Astrocyte of the cerebellum (primary cell): Measurements from ENCODE around the gene HLX.

Source experiments
- DNase-seq: peaks from one replicate; pipeline ENCODE4 v3.0.0-alpha.2; 2011; ENCODE audit warnings: low read depth
- H3K4me3 ChIP-seq: 2 replicates; pipeline ENCODE4 v1.5.1; 2011; ENCODE audit warnings: mild to moderate bottlenecking, low read depth, low read length, moderate library complexity
- CTCF ChIP-seq: IDR thresholded peaks from 2 replicates; pipeline ENCODE4 v1.5.1; 2012; ENCODE audit warnings: low read length, low read depth, moderate library complexity, mild to moderate bottlenecking; ENCODE audit errors: missing control alignments
- in situ Hi-C: cut with HindIII; loops from 2 replicates; pipeline ENCODE4 v1.10.0; 2017; ENCODE audit warnings: low sequenced_read_pairs

Gene HLX

DNA sequence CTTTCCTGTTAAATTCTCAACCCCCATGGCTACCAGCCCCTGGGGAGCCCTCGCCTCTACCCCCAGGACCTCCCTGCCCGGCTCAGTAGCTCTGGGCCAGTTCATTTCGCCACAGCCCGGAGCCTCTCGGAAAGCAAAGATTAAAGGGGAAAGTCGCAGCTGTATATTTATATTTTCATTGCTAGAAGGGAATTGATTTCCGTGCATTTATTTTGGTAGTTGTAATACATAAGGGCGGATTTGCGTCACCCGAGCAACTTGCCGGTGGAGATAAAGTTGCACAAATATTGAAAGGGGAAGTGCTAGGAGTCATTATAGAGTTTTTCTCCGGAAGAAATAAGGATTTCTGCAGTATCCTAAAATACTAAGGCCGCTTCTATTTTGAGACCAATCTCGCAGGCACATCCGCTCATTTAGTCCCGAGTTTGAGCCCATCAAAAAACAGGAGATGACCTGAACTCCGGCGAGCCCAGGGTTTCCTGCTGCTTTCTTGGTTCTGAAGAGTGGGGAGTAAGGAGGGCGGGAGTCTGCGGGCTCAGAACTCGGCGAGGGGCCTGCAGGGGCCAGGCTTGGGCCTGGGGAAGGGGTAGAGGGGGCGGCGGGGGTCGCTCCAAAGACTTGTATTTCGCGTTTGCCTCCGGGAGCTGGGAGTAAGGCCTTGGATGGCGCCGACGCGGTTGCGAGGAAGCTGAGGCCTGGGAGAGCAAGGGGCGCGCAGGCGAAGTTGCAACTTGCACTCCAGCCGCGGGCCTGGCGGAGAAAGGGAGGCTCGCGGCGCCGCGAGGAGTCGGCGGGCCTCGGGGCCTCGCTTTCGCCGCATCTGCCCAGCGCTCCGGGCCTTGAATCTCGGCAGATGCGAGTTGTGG is 2.5 kb upstream of the HLX start:
- no peak for DNase-seq
- in situ Hi-C loops, result no loop called here
- no peak for TF ChIP-seq CTCF
- peak overlapping the region; percentile 4 for H3K4me3 ChIP-seq

- no peak for DNase-seq
- TF ChIP-seq CTCF, result no peak
- peak overlapping the region; percentile 4 for H3K4me3 ChIP-seq
- in situ Hi-C loops, result no loop called here
Observed at GRCh38 chr1:220877377-220878095, 1.7 kb upstream of the HLX start.

DNA sequence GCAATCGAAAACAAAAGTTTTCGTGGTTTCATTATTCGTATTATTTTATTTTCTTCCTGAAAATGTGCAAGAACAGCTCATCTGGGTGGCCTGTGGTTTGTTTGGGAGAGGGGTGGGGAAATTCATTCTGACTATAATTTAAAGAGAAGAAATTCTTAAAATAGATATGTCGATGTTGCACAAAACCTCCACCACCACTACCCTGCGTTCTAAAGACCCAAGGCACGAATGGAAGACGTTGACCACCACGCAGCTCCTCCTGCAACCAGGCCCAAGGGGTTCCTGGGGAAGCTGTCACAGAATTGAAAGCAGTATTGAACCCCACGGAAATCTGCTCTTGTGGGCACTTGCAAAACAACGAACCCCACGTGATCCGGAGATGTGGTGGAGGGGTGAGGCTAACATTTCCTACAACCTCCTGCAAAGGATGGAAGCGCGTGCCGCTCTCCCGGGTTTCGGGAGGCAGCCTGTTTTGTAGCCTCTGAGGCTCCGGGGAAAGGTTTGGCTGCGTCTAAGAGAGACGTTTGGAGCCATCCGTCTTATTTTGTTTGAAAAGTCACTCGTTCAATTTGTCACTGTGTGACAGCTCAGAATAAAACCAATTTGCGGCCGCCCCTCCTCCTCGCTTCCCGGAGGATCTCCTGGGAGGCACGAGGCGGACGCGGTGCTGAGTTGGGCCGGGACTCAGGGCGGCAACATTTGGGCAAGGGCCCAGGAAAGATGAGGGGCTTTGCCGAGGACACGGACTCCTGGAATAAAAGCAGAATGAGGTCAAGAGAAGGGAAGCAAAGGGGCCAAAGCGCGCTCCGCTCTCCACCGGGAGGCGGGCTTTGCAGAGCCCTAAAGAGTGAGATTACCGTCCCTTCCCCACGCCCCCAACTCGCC is 810 bp upstream of the HLX start:
- in situ Hi-C loops, result no loop called here
- TF ChIP-seq CTCF, result no peak
- DNase-seq, result no peak
- H3K4me3 ChIP-seq, result peak overlapping the region; percentile 53

DNA sequence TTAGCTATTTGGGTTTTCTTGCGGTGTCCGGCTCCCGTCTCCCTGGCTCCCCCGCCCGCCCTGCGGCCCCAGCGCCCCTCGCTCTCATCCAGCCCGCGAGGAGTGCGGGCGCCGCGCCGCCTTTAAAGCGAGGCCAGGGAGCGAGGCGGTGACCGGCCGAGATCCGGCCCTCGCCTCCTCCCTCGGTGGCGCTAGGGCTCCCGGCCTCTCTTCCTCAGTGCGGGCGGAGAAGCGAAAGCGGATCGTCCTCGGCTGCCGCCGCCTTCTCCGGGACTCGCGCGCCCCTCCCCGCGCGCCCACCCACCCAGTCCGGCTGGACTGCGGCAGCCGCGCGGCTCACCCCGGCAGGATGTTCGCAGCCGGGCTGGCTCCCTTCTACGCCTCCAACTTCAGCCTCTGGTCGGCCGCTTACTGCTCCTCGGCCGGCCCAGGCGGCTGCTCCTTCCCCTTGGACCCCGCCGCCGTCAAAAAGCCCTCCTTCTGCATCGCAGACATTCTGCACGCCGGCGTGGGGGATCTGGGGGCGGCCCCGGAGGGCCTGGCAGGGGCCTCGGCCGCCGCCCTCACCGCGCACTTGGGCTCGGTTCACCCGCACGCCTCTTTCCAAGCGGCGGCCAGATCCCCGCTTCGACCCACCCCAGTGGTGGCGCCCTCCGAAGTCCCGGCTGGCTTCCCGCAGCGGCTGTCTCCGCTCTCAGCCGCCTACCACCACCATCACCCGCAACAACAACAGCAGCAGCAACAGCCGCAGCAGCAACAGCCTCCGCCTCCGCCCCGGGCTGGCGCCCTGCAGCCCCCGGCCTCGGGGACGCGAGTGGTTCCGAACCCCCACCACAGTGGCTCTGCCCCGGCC is 492 bp downstream of the HLX start:
- in situ Hi-C loops, result loop anchor here (10.0 kb wide), 1 partner anchor 555 kb away; no protein-coding TSS in a partner anchor
- DNase-seq, result no peak

DNA sequence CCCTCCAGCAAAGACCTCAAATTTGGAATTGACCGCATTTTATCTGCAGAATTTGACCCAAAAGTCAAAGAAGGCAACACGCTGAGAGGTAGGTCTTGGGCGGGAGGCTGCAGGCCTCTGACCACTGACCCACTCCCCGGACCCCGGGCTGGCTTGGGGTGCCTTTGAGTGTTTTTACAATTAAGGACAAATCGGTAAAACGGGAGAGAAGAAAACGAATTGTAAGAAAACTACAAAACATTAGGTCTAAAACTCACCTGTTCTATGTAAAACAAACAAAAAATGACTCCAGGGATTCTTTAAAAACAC is 1.1 kb downstream of the HLX start:
- no peak for DNase-seq
- in situ Hi-C loops, result loop anchor here (10.0 kb wide), 1 partner anchor 554 kb away; no protein-coding TSS in a partner anchor
- no peak for TF ChIP-seq CTCF
- H3K4me3 ChIP-seq, result peak overlapping the region; percentile 53

More for the DNA sequence above, 492 bp downstream of the HLX start:
- no peak for TF ChIP-seq CTCF
- peak overlapping the region; percentile 53 for H3K4me3 ChIP-seq
